Nephron (organoid): ENCODE data around the gene GAL3ST2.

Source experiments
- H3K27ac Mint-ChIP-seq, 3 experiments: 2 replicates each; pipeline ENCODE4 v1.8.0; 2020; ENCODE audit warnings: mixed read lengths in 3 of 3, mild to moderate bottlenecking in 2 of 3, moderate library complexity in 1 of 3
- H3K27me3 Mint-ChIP-seq: 2 replicates; pipeline ENCODE4 v1.8.0; 2021; ENCODE audit warnings: low read depth, mild to moderate bottlenecking, moderate library complexity, mixed read lengths
- H3K36me3 Mint-ChIP-seq: 2 replicates; pipeline ENCODE4 v1.8.0; 2020; ENCODE audit warnings: low read depth, mixed read lengths
- H3K4me1 Mint-ChIP-seq: 2 replicates; pipeline ENCODE4 v1.8.0; 2020; ENCODE audit warnings: mixed read lengths
- H3K4me3 Mint-ChIP-seq, 3 experiments: 2 replicates each; pipeline ENCODE4 v1.8.0; 2020; ENCODE audit warnings: mild to moderate bottlenecking in 3 of 3, mixed read lengths in 3 of 3, moderate library complexity in 2 of 3
- H3K9me3 Mint-ChIP-seq: 2 replicates; pipeline ENCODE4 v1.8.0; 2020; ENCODE audit warnings: mixed read lengths
- CTCF ChIP-seq, 3 experiments: fragments of 200-600 bp; sonication (generic); IDR thresholded peaks; one replicate each; pipeline ENCODE4 v1.5.0; 2021; ENCODE audit warnings: antibody characterized with exemption in 3 of 3; ENCODE audit not compliant: unreplicated experiment in 3 of 3

GAL3ST2 gene

GRCh38 chr2:241813644-241814392 is 37.2 kb downstream of the GAL3ST2 start:
- no peak overlapping the region for H3K4me3 Mint-ChIP-seq
- peaks cover 10% of the 10 kb centered on the region for H3K4me1 Mint-ChIP-seq
- no peak for TF ChIP-seq CTCF (IDR thresholded peaks at IDR 0.05; ENCODE audit: unreplicated experiment in 3 of 3)
- peaks cover 3% of the 10 kb centered on the region for H3K27me3 Mint-ChIP-seq
- H3K9me3 Mint-ChIP-seq: no peaks in the 10 kb centered on the region
- H3K36me3 Mint-ChIP-seq: no peaks in the 10 kb centered on the region
- H3K27ac Mint-ChIP-seq: no peak overlapping the region

- Mint-ChIP-seq H3K4me1 (peaks cover 5% of the 10 kb centered on the region), H3K27ac (no peak overlapping the region), H3K27me3 (peaks cover 3% of the 10 kb centered on the region), H3K9me3 (no peaks in the 10 kb centered on the region), H3K4me3 (no peak overlapping the region), H3K36me3 (no peaks in the 10 kb centered on the region)
- no peak for TF ChIP-seq CTCF (IDR thresholded peaks at IDR 0.05; ENCODE audit: unreplicated experiment in 3 of 3)
Observed at GRCh38 chr2:241814393-241814642, 37.7 kb downstream of the GAL3ST2 start.

- TF ChIP-seq CTCF (IDR thresholded peaks at IDR 0.05; ENCODE audit: unreplicated experiment in 3 of 3): no peak
- Mint-ChIP-seq H3K36me3 (no peaks in the 10 kb centered on the region), H3K27ac (peak overlapping the region in 1 of 3 experiments; percentile 71), H3K4me3 (no peak overlapping the region), H3K4me1 (peaks cover 4% of the 10 kb centered on the region), H3K27me3 (peaks cover 3% of the 10 kb centered on the region), H3K9me3 (no peaks in the 10 kb centered on the region)
Observed at GRCh38 chr2:241814643-241815476, 38.2 kb downstream of the GAL3ST2 start.

GRCh38 chr2:241815477-241816430 is 39.1 kb downstream of the GAL3ST2 start:
- H3K9me3 Mint-ChIP-seq: no peaks in the 10 kb centered on the region
- no peak overlapping the region for H3K4me3 Mint-ChIP-seq
- no peaks in the 10 kb centered on the region for H3K36me3 Mint-ChIP-seq
- H3K4me1 Mint-ChIP-seq: peaks cover 4% of the 10 kb centered on the region
- H3K27ac Mint-ChIP-seq: peak overlapping the region in 1 of 3 experiments; percentile 71
- TF ChIP-seq CTCF (IDR thresholded peaks at IDR 0.05; ENCODE audit: unreplicated experiment in 3 of 3): no peak
- H3K27me3 Mint-ChIP-seq: peaks cover 3% of the 10 kb centered on the region

- Mint-ChIP-seq H3K27ac (no peak overlapping the region), H3K9me3 (no peaks in the 10 kb centered on the region), H3K36me3 (no peaks in the 10 kb centered on the region), H3K4me3 (no peak overlapping the region), H3K4me1 (peaks cover 4% of the 10 kb centered on the region), H3K27me3 (peaks cover 3% of the 10 kb centered on the region)
- no peak for TF ChIP-seq CTCF (IDR thresholded peaks at IDR 0.05; ENCODE audit: unreplicated experiment in 3 of 3)
Observed at GRCh38 chr2:241816431-241817121, 40.0 kb downstream of the GAL3ST2 start.
